GM19397 (cell line): ENCODE results near the gene ARHGAP15.

ENCODE experiments used
- ATAC-seq: cut with Tn5 transposase; IDR thresholded peaks from one replicate; pipeline ENCODE4 v1.9.1; 2021; ENCODE audit warnings: mild to moderate bottlenecking, moderate library complexity; ENCODE audit not compliant: unreplicated experiment

The ARHGAP15 gene

DNA sequence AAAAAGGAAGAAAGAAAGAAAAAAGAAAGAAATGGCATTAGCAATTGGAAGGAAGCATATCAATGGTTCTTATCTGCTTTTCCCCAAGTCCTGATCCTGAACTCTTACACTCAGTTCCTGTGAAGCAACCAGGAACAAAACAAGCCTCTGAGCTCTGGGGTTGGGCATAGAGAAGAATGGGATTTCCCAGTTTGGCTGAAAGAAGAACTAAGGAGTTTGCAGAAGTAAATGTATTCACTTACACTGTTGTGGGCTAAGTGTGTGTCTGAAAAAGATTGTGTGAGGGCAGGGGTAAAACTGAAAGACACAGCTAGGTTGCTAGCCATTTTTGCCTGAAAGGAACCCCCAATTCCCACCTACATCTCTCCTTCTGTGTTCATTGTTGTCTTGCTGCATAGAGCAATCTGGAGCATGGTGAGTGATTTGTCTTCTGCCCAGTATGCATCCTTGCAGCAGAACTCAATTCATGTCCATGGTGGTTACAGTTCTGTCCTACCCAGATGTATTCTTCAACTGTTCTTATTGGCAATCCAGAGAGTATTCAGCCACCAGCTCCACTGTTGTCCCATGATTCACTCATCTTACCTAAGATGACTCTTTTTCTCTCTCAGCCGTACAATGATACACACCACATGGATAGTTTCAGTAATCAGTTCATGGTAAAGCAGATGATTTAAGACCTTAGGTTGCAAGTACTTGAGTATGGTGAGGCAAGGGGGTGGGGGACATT, 348.7 kb downstream of the ARHGAP15 start:
- no peak for ATAC-seq

DNA sequence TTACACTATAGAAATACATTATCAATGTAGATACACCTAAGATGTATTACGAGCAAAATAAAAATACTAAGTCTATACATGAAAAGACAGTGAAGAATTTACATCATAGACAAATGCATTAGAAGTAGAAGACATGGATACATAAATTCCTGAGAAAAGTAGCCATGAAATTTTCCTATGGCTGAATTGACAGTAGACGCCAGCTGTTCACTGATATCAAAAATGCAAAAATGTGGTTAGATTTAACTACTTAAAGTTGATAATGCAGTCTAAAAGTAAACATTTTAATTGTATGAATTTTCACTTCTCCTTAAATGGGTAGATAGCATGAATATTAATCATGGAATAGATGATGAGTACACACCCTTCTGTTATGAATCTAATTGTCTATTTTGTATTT, 350.9 kb downstream of the ARHGAP15 start:
- ATAC-seq: no peak

DNA sequence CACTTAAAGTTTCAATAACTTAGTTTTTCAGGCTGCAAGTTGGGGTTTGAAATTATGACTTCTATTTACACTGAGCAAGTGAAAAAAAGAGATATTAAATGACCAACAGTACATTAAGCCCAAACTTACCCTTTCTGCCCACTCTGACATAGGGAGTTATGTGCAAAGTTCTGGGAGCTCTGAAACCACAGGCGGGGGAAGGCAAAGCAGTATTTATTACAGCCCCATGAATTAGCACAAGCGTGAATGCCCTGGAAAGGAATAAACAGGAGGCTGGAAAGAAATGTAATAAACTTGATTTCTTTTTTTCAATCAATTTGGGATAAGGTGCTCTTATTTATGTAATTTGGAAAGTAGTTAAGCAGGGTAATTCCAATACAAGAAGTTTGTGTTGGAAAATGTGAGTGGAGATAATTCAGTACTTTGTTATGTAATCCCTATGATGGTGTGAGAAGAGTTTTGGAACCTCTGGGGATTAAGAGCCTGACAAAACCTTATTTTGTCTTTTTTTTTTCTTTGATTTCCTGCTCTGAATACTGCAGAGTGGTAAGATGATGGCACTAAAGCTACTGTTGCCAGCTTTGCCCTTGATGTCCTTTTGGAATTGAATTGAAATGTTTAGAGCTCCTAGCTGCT, 351.5 kb downstream of the ARHGAP15 start:
- ATAC-seq: no peak

DNA sequence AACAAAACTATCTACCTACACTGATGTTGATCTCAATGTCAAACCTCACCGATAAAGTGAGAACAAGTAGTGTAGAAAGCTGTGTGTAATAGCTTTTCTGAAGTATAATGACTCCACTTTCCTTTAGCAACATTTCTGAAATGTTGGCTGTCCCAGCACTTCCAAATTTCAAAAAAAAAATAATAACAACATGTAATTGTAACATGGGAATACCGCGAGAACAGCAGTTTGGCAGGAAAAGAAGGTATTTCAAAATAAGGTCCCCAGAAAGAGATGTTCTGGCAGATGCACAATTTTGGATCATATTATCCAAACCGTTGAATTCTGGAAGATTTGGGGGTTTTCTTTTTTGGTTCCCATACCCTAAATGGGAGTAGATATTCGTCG, 352.0 kb downstream of the ARHGAP15 start:
- no peak for ATAC-seq

DNA sequence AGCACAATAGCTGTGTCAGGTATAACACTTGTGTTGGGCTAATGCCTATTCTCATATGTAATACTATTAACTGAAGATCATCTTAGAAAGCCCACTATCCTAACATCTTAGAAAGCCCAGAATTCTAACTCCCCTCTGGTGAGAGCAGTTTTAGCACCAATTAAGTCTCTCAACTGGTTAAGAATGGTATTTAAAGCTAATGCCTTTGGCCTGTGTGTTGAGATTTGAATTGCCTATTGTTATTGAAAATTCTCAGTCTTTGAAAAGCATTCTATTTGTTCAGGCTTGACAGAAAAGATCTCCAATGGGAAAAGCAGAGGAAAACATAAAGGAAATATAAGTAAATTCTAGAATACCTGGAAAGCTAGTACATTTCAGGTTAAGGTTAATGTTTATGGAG, 352.5 kb downstream of the ARHGAP15 start:
- no peak for ATAC-seq

DNA sequence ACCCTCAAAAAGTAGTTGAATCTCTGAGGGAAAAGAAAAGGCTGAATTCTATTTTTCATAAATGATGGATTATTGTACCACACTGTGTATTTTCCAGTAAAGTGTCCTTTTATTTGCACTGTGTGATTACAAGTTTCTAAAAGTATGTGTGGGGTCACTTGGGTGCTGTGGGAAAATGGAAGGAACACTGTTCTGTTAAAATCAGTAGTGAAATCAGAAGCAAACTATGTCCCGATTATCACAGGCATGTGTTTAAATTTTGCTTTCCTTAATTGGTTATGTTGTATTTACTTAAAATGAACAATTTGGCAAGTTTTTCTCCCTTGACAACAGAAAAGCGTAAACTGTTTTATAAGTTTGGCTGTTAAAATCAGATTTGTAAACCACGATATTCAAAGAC, 353.1 kb downstream of the ARHGAP15 start:
- no peak for ATAC-seq

DNA sequence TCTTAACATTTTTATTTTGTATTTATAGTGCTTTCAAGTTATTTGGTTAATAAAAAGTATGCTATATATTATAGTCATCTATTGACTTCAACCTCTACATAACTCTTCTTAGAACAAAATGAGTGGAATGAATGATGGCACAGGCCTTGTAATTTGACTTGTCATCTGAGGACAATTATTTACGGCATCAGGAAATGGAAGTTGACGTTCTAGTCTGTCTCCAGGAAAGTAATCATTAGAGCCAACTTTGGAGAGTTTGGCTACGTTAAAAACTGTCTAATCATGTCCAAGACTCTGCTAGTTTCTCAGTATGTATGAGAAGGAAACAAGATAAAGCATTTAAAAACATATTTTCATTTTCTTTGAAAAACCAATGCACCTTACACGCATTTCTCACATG, 353.6 kb downstream of the ARHGAP15 start:
- no peak for ATAC-seq

DNA sequence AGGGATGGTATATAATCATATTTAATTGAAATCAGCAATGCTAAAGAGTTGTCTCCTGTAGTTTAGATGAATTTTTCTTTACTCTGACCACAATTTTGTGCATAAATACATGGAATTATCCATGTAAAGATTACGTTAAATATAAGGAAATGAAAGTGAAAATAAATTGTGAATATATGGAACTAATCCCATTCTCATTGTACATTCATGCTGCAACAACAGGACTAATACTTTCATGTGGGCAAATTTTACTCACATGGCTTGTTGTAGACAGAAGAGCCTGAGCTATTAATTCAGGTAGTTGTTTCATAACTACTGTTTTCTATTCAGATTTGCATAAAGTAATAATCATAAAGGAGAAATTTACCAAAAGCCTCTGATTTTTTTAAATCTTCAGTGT, 357.8 kb downstream of the ARHGAP15 start:
- no peak for ATAC-seq

DNA sequence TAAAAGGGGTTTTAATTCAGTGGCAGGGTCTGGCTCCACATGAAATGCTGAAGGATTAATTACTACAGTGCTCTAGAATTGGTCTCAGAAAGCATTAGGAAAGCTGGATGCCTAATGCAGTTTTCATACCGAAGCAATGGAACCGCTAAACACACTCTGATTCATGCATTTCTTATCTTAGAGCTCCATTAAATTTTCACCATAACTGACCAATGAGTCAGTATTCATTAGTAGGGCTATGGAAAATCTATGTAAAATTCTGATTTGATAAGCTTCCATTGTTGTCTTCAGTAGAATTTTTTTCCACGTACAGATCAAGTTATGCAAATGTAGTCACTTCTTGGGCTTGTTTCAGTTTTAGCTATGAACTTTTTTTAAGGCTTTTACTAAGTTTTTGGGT, 359.9 kb downstream of the ARHGAP15 start:
- no peak for ATAC-seq

DNA sequence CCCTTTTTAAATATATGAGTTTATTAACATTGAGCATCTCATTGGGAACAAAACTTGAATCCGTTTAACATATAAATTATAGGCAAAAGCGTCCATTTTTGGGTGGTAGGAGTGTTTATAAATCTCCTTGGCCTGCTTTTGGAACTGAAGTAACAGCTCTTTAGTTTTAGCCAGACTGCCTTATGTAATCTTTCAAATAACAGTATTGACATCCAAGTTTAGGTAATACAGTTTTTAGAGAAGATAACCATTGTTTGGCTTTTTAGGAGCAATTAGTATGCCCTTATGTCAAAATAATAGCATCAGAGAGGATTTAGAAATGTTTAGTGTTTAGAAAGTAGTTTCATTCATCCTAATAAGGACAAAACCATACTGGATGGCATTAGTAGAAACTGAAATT, 361.9 kb downstream of the ARHGAP15 start:
- no peak for ATAC-seq

DNA sequence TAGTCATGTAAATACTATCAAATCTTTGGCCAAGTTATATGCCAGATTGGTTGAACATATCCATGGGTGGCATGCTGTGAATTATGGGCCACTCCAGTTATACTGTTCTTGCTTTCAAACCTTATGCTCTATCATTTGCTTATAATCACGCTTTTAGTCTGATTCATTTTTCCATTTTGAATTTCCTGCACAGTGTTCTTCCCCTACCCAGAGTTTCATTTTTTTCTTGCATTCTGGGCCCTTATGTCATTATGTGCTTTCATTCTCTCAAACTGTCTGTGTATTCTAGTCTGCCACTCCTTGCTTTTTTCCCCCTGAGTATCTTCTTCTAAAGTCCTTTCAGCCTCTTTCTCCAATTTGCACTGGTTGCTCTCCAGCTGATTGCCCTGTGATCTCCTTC, 364.1 kb downstream of the ARHGAP15 start:
- ATAC-seq: no peak

DNA sequence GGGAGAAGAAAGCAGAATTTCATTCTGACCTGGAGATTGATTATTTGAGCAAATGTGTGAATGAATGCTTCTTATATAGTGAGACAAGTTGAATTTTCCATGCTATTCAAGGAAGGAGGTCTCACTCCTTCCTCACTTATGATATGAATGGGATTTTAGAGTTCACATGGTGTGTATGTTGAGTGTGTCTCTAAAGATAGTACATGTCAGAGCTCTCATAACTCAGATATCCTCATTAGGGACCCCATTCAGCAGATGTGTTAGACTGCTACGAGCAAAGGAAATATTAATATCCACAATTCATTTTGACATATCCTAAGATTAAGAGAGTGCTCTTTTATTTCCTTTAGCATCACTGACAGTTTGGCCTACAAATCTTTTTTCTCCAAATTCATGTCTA, 368.5 kb downstream of the ARHGAP15 start:
- ATAC-seq: no peak

DNA sequence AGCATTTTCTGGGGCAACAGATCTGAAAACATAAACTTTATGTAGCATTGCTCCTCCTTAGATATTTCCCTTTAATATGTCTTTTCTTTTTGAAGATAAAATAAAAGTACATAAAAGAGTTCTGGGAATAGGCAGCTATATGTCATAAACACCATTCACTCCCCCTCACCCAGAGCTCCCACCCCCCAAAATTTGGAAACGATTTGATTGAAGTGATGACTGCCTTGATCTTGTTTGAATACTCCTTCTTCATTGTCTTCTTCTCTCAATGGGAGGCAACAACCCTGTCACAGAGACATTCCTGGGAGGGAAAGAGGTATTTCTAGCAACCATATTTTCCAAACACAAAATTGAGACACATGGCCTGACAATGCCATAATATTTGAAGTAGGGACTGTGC, 369.3 kb downstream of the ARHGAP15 start:
- ATAC-seq: no peak

DNA sequence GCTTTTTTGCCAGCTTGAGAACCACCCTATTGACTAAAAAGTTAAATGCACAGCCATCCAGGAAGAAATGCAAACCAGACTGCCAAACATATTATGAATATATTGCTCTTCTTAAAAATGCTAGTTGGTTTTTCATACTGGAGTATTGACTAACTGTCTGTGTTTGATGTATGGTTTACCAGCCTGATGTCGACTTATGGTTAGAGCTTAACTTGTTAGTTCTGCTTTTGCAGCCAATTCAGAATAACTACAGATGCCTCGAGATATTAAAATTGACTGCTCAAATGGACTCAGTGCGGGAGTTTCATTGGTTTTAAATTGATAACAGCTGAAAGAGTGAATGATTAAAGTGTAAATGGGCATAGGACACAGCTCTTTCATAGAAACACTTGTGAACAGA, 369.8 kb downstream of the ARHGAP15 start:
- ATAC-seq: no peak

DNA sequence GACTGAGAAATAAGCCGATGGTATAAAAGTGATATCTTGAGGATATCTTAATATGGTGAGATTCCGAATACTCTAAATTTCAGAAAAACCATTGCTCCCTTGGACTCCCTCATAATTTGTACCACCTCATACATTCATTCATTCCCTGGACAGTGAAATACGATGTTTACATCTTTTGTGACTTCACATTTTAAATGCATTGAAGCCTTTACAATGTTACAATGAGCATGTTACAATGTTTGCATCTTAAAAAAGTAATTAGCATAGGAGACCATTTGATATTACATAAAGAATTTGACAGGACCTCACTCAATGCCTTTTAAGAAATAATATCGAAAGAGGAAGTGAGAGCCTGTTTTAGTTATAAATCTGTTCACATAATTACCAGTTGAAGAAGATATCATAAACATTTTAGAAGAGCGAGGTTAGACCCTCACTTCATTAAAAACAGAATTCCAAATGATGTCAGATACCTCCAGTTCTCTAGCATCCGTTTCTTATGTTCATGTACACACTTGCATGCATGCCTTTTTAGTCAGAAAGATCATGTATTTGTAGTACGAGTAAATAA, 372.0 kb downstream of the ARHGAP15 start:
- ATAC-seq: no peak

DNA sequence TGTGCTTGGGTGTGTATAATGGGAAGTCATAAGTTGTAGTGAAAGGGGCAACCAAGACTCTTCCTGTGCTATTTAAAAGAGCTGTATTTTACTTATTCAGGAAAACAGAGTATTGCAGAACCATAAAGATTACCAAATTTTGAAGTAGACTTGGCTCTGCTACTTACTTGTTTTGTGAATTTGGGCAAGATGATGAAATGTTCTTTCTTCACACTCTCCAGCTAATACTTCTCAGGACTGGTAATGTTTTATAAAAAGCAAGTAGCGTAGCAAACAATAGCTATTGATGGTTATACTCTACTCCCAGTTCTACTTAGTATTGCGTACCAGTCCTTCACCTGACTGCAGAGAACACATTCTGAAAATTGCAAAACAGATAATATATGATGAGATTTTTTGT, 374.1 kb downstream of the ARHGAP15 start:
- ATAC-seq: no peak

DNA sequence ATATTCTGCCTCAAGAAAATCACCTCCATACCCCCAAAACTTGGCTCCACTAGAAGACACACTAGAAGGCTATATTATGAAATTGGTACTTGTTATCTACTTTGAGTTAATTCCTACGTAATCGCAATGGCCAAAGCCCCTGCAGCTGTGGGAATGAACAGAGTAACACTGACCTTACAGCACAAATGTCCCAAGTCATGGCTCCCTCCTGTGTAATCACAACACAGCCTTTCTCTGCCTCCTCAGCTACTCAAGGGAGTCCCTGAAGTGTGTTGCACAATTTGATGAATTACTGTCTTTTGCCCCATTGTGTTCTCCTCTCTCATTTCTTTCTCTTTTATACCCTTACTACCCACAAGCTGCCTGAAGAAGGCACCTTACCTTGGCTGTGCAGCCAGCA, 375.2 kb downstream of the ARHGAP15 start:
- no peak for ATAC-seq

DNA sequence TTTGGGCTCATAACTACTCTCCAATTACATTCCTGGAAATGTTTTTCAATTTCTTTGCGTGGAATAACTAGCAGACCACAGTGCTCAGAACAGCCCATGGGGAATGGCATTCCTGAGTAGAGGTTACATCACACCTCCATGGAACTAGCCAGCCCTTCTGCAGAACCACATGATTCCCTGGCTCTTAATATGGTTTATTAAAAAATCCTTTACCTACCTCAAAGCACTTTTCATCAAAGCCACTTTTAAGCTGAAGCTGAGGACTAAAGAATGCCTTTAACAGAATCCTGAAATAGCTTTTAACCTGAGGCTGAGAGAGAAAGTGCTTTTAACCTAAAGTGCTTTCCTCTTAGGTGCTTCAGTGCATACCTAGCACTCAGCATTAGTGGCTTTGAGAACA, 376.3 kb downstream of the ARHGAP15 start:
- ATAC-seq: no peak

DNA sequence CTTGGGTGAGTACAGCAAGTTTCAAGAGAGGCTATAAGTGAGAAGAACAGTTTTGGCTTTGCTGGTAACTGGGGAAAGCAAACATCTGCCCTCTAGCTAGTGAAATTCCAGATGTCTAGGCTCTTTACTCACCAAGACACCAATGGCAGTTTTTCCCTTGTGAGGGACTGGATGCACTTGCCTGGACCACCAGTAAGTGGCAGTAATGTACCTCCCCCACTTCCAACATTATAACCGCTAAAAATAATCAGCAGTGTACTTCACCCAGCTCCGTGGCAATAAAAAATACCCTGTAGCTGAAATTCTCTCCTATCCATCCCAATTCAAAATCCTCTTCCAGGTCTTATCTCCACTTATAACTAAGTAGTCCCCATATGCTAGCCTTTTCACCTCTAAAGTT, 383.9 kb downstream of the ARHGAP15 start:
- peak; percentile 66 for ATAC-seq

DNA sequence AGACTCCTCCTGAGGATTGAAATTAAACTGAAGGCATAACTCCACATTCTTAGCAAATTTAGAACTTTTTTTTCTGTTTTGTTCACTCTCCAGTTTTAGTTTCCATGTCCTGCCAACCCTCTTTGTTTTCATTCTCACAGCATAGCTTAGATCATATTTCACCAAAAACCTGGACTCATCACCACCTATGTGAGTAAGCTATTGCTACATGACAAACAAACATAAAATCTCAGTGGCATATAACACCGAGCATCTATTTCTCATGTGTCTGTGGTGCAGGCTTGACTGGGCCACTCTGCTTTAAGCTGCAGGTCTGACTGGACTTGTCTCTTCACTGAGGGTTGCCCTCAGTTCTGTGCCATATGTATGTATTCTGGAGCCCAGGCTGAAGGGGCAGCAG, 385.2 kb downstream of the ARHGAP15 start:
- ATAC-seq: no peak

DNA sequence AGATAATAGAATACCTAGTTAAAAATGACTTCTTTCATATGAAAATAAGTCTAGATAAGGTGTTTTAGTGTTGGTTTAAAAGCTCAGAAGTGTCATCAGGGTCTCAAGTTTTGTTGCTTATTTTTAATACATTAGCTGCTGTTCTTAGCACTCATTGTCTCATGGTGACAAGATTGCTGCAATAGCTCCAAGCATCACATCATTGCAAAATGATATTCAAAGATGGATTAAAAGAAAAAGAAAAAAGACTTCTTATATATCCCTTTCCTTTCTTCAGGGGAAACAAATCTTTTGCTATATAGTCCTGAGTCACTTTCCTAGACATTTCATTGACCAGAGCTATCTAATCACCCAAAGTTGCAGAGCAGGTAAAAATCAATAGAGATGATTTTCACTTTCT, 386.1 kb downstream of the ARHGAP15 start:
- ATAC-seq: no peak

DNA sequence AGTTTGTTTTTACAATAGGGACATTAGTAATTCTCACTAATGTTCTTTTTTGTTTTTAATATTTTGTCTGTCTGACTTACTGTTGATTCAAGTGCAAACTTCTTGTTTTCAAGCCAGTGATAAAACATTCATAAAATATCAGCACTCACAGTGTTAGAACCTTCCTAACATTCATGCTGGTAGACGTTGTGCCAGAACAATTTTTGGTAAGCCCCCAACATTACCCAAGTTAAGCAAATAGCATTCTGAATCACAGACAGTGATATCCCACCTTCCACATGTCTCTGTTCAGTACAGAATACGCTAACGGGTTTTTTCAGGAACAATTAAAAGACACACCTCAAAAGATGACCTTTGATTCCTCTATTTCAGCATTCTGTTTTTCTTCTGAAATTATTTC, 390.3 kb downstream of the ARHGAP15 start:
- no peak for ATAC-seq

DNA sequence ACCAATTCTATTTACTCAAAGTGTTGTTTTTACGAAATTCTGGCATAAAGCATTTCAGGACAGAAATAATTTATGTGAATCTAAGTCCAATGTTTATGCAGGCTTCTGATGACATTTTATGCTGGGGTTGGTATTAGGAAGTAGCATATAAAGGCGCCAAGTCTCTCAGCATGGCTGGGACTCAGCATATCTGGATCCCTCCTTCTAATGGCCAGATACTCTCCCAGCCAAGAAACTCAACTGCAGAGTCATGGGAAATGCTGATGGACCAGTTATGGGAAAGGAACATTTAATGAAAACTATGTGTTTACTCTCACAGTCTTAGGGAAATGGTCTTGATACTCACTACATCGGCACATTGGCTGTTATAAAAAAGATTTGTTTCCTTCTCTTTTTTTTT, 392.2 kb downstream of the ARHGAP15 start:
- ATAC-seq: no peak
